IPS-NIHi7 (cell line): ENCODE results near the gene TIMM50.

ENCODE experiments used
- DNase-seq: peaks from one replicate; pipeline ENCODE4 v3.0.0; 2012; ENCODE audit warnings: mixed read lengths; ENCODE audit errors: extremely low spot score

The TIMM50 gene

GRCh38 chr19:39500543-39500942 is 19.9 kb downstream of the TIMM50 start:
- no peak for DNase-seq

- DNase-seq: no peak
Measured at GRCh38 chr19:39501340-39501739, 20.7 kb downstream of the TIMM50 start.

- DNase-seq: peak; percentile 90
Measured at GRCh38 chr19:39502640-39503417, 22.2 kb downstream of the TIMM50 start.

- DNase-seq: no peak
Measured at GRCh38 chr19:39506598-39506943, 25.9 kb downstream of the TIMM50 start.

- DNase-seq: peak; percentile 89
Measured at GRCh38 chr19:39506944-39507714, 26.5 kb downstream of the TIMM50 start.

GRCh38 chr19:39507715-39508364 is 27.2 kb downstream of the TIMM50 start:
- no peak for DNase-seq

- no peak for DNase-seq
Measured at GRCh38 chr19:39508629-39509028, 28.0 kb downstream of the TIMM50 start.

GRCh38 chr19:39509233-39509632 is 28.6 kb downstream of the TIMM50 start:
- no peak for DNase-seq

- no peak for DNase-seq
Measured at GRCh38 chr19:39512988-39513387, 32.4 kb downstream of the TIMM50 start.

GRCh38 chr19:39514840-39515550 is 34.4 kb downstream of the TIMM50 start, which contains the start of gene SELENOV:
SELENOV (plus strand) TSS chr19:39515139; CDS start chr19:39515213, 74 bp downstream.
- DNase-seq: peak; percentile 65

- peak; percentile 59 for DNase-seq
Measured at GRCh38 chr19:39515551-39516191, 35.0 kb downstream of the TIMM50 start.

- DNase-seq: no peak
Measured at GRCh38 chr19:39516270-39516669, 35.6 kb downstream of the TIMM50 start.

- DNase-seq: no peak
Measured at GRCh38 chr19:39517432-39517831, 36.8 kb downstream of the TIMM50 start.

GRCh38 chr19:39518458-39518857 is 37.8 kb downstream of the TIMM50 start:
- DNase-seq: no peak

- DNase-seq: no peak
Measured at GRCh38 chr19:39518975-39519374, 38.3 kb downstream of the TIMM50 start.

GRCh38 chr19:39520541-39521484 is 40.2 kb downstream of the TIMM50 start:
- DNase-seq: no peak

GRCh38 chr19:39524495-39524894 is 43.9 kb downstream of the TIMM50 start:
- no peak for DNase-seq

- DNase-seq: no peak
Measured at GRCh38 chr19:39525205-39525604, 44.6 kb downstream of the TIMM50 start.

GRCh38 chr19:39531834-39532232 is 51.2 kb downstream of the TIMM50 start:
- no peak for DNase-seq
